T-helper 17 cell (primary cell): Measurements from ENCODE around the gene ANKRD33. TPM values are rescaled to one million over a fixed set of nuclear protein-coding genes. Genes with fewer than 3 reads are reported as not detected.
"Not testable (repeated sequence)": the region's sequence is repeated elsewhere in the genome, so short reads cannot be mapped to it uniquely, and the experiment has no call there.

ENCODE experiments used
- ATAC-seq: fragments of 150-1000 bp; cut with Tn5 transposase; 2 replicates; pipeline ENCODE4 v1.10.0; 2021; ENCODE audit warnings: mild to moderate bottlenecking, moderate library complexity
- DNase-seq, 3 donors: peaks; one replicate each; pipeline versions ENCODE4 v3.0.0 to v3.0.0-alpha.2; 2020 to 2021
- H3K9me3 ChIP-seq: one replicate; pipeline ENCODE4 v1.7.0; 2013; ENCODE audit warnings: low read length, mild to moderate bottlenecking; ENCODE audit not compliant: control insufficient read depth, poor library complexity, severe bottlenecking
- H3K27ac Mint-ChIP-seq: one replicate; pipeline ENCODE4 v1.8.0; 2022; ENCODE audit warnings: mild to moderate bottlenecking, moderate library complexity, mixed read lengths
- H3K27me3 Mint-ChIP-seq: one replicate; pipeline ENCODE4 v1.8.0; 2022; ENCODE audit warnings: mixed read lengths
- H3K36me3 Mint-ChIP-seq: one replicate; pipeline ENCODE4 v1.8.0; 2022; ENCODE audit warnings: low read depth, mixed read lengths
- H3K4me1 Mint-ChIP-seq: one replicate; pipeline ENCODE4 v1.8.0; 2022; ENCODE audit warnings: mild to moderate bottlenecking, mixed read lengths
- H3K4me3 Mint-ChIP-seq: one replicate; pipeline ENCODE4 v1.8.0; 2022; ENCODE audit warnings: mild to moderate bottlenecking, moderate library complexity, mixed read lengths
- total RNA-seq, 4 donors: library from RNA in 2 of 4; stranded (reverse) in 2 of 4; gene quantifications; one replicate each; pipeline ENCODE4 v1.2.3 and lab custom pipeline; 2022 to 2026

ANKRD33 gene
- total RNA-seq, 2 donors from 2014 or later = not detected

DNA sequence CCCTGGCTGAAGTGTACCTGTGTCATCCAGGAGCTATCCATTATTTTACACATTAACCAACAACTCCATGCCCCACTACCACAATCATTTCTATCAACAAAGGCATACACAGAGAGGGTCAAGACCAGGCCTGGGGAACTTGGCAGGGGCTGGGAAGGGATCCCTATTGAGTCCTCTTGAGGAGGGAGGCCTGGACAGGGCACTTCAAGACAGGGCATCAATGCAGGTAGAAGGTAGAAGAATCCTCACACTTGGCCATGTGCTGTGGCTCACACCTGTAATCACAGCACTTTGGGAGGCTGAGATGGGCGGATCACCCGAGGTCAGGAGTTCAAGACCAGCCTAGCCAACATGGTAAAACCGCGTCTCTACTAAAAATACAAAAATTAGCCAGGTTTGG, 13.4 kb upstream of the ANKRD33 start:
- peaks cover 9% of the 10 kb centered on the region for H3K4me1 Mint-ChIP-seq
- ATAC-seq (no peak), DNase-seq (no peak)
- no peak overlapping the region for H3K27ac Mint-ChIP-seq
- H3K27me3 Mint-ChIP-seq = peaks cover 41% of the 10 kb centered on the region
- no peaks in the 10 kb centered on the region for H3K9me3 ChIP-seq
- peaks cover 9% of the 10 kb centered on the region for H3K36me3 Mint-ChIP-seq
- H3K4me3 Mint-ChIP-seq = no peak overlapping the region

DNA sequence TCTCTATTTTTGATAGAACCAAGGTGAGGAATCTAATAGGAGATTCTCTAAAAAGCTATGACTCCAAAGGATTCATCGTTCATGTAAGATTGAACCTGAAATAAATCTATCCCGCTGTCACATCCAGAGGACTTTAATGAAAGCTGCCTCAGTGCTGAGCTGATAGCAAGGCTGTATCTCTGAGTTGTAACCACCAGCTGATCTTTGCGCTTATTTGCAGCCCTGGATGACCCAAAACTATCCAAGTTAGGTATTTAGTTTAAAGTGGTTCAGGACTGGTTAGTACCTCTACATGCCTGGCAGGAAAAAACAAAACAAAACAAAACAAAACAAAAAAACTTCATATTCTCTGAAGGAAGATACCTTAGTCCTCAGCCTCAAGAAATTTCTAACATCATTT, 8.8 kb upstream of the ANKRD33 start:
- no peak for DNase-seq
- Mint-ChIP-seq H3K27me3 (peaks cover 11% of the 10 kb centered on the region), H3K36me3 (peaks cover under 1% of the 10 kb centered on the region), H3K4me1 (no peaks in the 10 kb centered on the region), H3K27ac (no peak overlapping the region), H3K4me3 (no peak overlapping the region)
- H3K9me3 ChIP-seq = no peaks in the 10 kb centered on the region
- ATAC-seq = no peak

- DNase-seq (no peak), ATAC-seq (no peak)
- no peaks in the 10 kb centered on the region for H3K9me3 ChIP-seq
- no peak overlapping the region for H3K4me3 Mint-ChIP-seq
- H3K27ac Mint-ChIP-seq = no peak overlapping the region
- peaks cover 6% of the 10 kb centered on the region for H3K4me1 Mint-ChIP-seq
- no peaks in the 10 kb centered on the region for H3K36me3 Mint-ChIP-seq
- H3K27me3 Mint-ChIP-seq = peaks cover 8% of the 10 kb centered on the region
These were observed 4.6 kb upstream of the ANKRD33 start for GRCh38 chr12:51883295-51883694.

DNA sequence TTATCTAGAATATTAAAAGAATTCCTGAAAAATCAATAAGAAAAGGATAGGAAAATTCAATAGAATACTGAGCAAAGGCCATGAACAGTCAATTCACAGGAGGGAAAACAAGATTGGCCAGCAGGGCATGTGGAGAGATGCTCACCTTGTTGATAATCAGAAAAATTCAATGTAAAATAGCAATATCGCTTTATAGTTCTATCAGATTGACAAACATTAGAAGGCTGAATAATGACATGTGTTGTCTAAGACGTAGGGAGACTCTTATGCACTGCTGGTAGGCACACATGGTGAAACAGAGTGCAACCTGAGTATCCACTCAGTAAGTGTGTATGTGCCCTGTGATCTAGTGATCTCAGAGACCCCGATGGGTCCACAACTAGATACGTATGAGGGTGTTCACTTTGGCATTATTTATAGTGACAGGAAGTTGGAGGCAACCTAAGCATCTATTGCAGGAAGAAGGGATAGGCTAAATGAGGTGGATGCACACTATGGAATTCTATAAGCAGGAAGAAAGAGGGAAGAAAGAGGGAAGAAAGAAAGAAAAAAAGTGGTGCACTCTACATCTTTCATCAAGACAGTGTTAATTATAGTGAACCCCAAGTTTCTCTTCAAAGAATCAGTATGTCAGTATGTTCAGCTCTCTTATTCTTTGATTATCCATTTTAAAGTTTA, 3.8 kb upstream of the ANKRD33 start:
- ATAC-seq (no peak), DNase-seq (no peak)
- H3K4me3 Mint-ChIP-seq = peak overlapping the region; percentile 2
- no peak overlapping the region for H3K27ac Mint-ChIP-seq
- peaks cover 3% of the 10 kb centered on the region for H3K27me3 Mint-ChIP-seq
- peaks cover 6% of the 10 kb centered on the region for H3K4me1 Mint-ChIP-seq
- no peaks in the 10 kb centered on the region for H3K36me3 Mint-ChIP-seq
- no peaks in the 10 kb centered on the region for H3K9me3 ChIP-seq

GRCh38 chr12:51884676-51885229, 3.1 kb upstream of the ANKRD33 start:
- ATAC-seq = no peak
- Mint-ChIP-seq H3K4me1 (peaks cover 6% of the 10 kb centered on the region), H3K27ac (no peak overlapping the region), H3K36me3 (no peaks in the 10 kb centered on the region), H3K4me3 (no peak overlapping the region), H3K27me3 (no peaks in the 10 kb centered on the region)
- no peak for DNase-seq
- no peaks in the 10 kb centered on the region for H3K9me3 ChIP-seq

DNA sequence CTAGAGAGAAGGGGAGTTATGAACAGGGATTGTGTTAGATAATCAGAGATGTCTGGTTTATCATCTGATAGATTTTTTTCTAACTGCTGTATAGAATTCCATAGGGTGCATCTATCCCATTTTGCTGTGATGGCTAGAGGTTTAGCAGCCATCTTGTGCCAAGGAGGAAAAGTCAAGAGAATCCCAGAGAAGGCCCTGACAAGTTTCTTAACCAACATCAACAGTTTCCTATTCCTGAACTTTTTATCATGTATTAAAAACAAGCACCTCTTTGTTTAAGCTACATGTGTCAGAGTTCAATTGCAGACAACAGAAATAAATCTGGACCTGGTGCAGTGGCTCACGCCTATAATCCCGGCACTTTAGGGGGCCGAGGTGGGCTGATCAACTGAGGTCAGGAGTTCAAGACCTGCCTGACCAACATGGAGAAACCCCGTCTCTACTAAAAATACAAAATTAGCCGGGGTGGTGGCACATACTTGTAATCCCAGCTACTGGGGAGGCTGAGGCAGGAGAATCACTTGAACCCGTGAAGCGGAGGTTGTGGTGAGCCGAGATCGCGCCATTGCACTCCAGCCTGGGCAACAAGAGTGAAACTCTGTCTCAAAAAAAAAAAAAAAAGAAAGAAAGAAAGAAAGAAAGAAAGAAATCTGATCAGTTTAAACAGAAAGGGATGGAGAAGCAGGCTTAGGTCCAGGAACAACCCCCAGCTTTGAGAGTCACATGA, 2.4 kb upstream of the ANKRD33 start:
- DNase-seq, H3K9me3 ChIP-seq, H3K27me3 Mint-ChIP-seq, H3K36me3 Mint-ChIP-seq, ATAC-seq, H3K4me1 Mint-ChIP-seq: not testable (repeated sequence)
- Mint-ChIP-seq H3K4me3 (peak overlapping the region; percentile 65), H3K27ac (peak overlapping the region; percentile 67)

- Mint-ChIP-seq H3K4me1 (peaks cover 6% of the 10 kb centered on the region), H3K27me3 (no peaks in the 10 kb centered on the region)
These were observed 1.7 kb upstream of the ANKRD33 start for GRCh38 chr12:51886021-51886710.

GRCh38 chr12:51888316-51889215, 663 bp downstream of the ANKRD33 start:
- no peak overlapping the region for H3K4me3 Mint-ChIP-seq
- ATAC-seq = no peak
- no peaks in the 10 kb centered on the region for H3K36me3 Mint-ChIP-seq
- no peak overlapping the region for H3K27ac Mint-ChIP-seq
- peaks cover 6% of the 10 kb centered on the region for H3K4me1 Mint-ChIP-seq
- H3K9me3 ChIP-seq = no peaks in the 10 kb centered on the region
- H3K27me3 Mint-ChIP-seq = peaks cover 10% of the 10 kb centered on the region
- DNase-seq = no peak

More at GRCh38 chr12:51886021-51886710, 1.7 kb upstream of the ANKRD33 start:
- no peaks in the 10 kb centered on the region for H3K36me3 Mint-ChIP-seq
- peak overlapping the region; percentile 28 for H3K4me3 Mint-ChIP-seq
- H3K9me3 ChIP-seq = no peaks in the 10 kb centered on the region
- H3K27ac Mint-ChIP-seq = peak overlapping the region; percentile 67
- ATAC-seq (peak; percentile 92), DNase-seq (no peak)

- peaks cover 13% of the 10 kb centered on the region for H3K27me3 Mint-ChIP-seq
- H3K9me3 ChIP-seq = no peaks in the 10 kb centered on the region
- H3K36me3 Mint-ChIP-seq = no peaks in the 10 kb centered on the region
- H3K4me1 Mint-ChIP-seq = peaks cover 6% of the 10 kb centered on the region
- DNase-seq = no peak
- ATAC-seq = no peak
- H3K4me3 Mint-ChIP-seq = no peak overlapping the region
- no peak overlapping the region for H3K27ac Mint-ChIP-seq
These were observed 1.6 kb downstream of the ANKRD33 start for GRCh38 chr12:51889216-51890132.

- no peaks in the 10 kb centered on the region for H3K9me3 ChIP-seq
- Mint-ChIP-seq H3K27ac (no peak overlapping the region), H3K27me3 (peaks cover 19% of the 10 kb centered on the region), H3K36me3 (no peaks in the 10 kb centered on the region), H3K4me3 (no peak overlapping the region), H3K4me1 (peaks cover 6% of the 10 kb centered on the region)
- no peak for ATAC-seq
- DNase-seq = no peak
These were observed 2.2 kb downstream of the ANKRD33 start for GRCh38 chr12:51890133-51890464.

DNA sequence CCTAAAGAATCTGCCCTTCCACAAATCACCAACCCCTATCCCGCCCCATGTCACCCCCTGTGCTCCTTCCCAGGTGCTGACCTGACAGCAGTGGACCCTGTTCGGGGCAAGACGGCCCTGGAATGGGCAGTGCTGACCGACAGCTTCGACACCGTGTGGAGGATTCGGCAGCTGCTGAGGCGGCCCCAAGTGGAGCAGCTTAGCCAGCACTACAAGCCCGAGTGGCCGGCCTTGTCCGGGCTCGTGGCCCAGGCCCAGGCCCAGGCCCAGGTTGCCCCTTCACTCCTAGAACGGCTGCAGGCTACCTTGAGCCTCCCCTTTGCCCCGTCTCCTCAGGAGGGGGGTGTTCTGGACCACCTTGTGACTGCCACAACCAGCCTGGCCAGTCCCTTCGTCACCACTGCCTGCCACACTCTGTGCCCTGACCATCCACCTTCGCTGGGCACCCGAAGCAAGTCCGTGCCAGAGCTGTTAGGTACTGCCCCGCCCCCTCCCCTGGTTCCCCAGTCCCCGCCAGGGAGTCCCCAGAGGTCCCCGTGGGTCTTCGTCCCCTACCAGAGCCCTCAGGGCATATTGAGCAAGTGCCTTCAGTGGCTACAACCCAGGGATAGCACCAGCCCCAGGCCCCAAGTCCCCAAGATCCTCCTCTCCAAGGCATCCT, 2.7 kb downstream of the ANKRD33 start:
- DNase-seq (no peak), ATAC-seq (no peak)
- peaks cover 20% of the 10 kb centered on the region for H3K27me3 Mint-ChIP-seq
- no peak overlapping the region for H3K4me3 Mint-ChIP-seq
- H3K4me1 Mint-ChIP-seq = peaks cover 6% of the 10 kb centered on the region
- H3K27ac Mint-ChIP-seq = peak overlapping the region; percentile 43
- H3K9me3 ChIP-seq = no peaks in the 10 kb centered on the region
- no peaks in the 10 kb centered on the region for H3K36me3 Mint-ChIP-seq
